Endothelial cell of umbilical vein (primary cell): Measurements from ENCODE around the gene SPRY1. TPM values are rescaled to one million over a fixed set of nuclear protein-coding genes. Genes with fewer than 3 reads are reported as not detected.
A peak's percentile ranks its signal among the peaks of the same experiment; 100 is the strongest.

Experiments
- BruUV-seq: library from RNA; stranded (reverse); fragments of 400-500 nt; replicated peaks from 2 replicates; lab custom pipeline; 2021; lab: Mats Ljungman, UMichigan
- CTCF ChIA-PET: fragments of 300-600, 350-600 bp; sonication (Branson Sonifier 250); formaldehyde crosslinking; loops from one replicate; lab custom pipeline; 2021; ENCODE audit warnings: antibody characterized with exemption, inconsistent platforms; lab: Charles Lee
- POLR2A ChIA-PET: fragments of 300-600, 350-600 bp; sonication (Branson Sonifier 250); formaldehyde crosslinking; loops from one replicate; lab custom pipeline; 2021; ENCODE audit warnings: antibody characterized with exemption, inconsistent platforms; lab: Charles Lee
- DNase-seq: peaks from one replicate; pipeline ENCODE4 v3.0.0-alpha.2; 2011; ENCODE audit warnings: low read depth, low spot score
- FAIRE-seq: peaks from 2 replicates; lab custom pipeline; 2011; peaks lifted over from hg19 to GRCh38; lab: Jason Lieb, UNC
- H2AFZ ChIP-seq: 2 replicates; pipeline ENCODE4 v1.6.0; 2012; ENCODE audit warnings: low read depth, low read length, control low read depth, inconsistent platforms
- H3K27ac ChIP-seq: 2 replicates; pipeline ENCODE4 v1.5.1; 2011; ENCODE audit warnings: low read depth, mild to moderate bottlenecking, control low read depth, low read length, moderate library complexity; ENCODE audit not compliant: insufficient read depth
- H3K27me3 ChIP-seq, 2 experiments: 2 replicates each; pipeline versions ENCODE4 v1.6.0 to v1.6.1; 2011; ENCODE audit warnings: low read length in 2 of 2, mixed read lengths in 1 of 2; ENCODE audit not compliant: control insufficient read depth in 2 of 2, insufficient read depth in 2 of 2
- H3K36me3 ChIP-seq, 2 experiments: 2 replicates in 1 of 2; 3 replicates in 1 of 2; pipeline ENCODE4 v1.5.1; 2011; ENCODE audit warnings: low read length in 2 of 2, mild to moderate bottlenecking in 1 of 2, moderate library complexity in 1 of 2; ENCODE audit not compliant: control insufficient read depth in 2 of 2, insufficient read depth in 2 of 2; ENCODE audit errors: extremely low read depth in 1 of 2
- H3K4me1 ChIP-seq: 3 replicates; pipeline ENCODE4 v1.5.1; 2011; ENCODE audit warnings: mild to moderate bottlenecking, low read length; ENCODE audit not compliant: control insufficient read depth, insufficient read depth; ENCODE audit errors: extremely low read depth
- H3K4me2 ChIP-seq: 2 replicates; pipeline ENCODE4 v1.6.1; 2011; ENCODE audit warnings: low read length, control low read depth, mixed read lengths; ENCODE audit not compliant: insufficient read depth
- H3K4me3 ChIP-seq, 3 experiments: fragments of 200-600 bp in 1 of 3; sonication (generic), shearing (Covaris generic) in 1 of 3; replicated peaks in 1 of 3; 2 replicates each; pipeline ENCODE4 v1.5.1; 2011 to 2016; ENCODE audit warnings: control low read depth in 3 of 3, low read length in 3 of 3, mild to moderate bottlenecking in 2 of 3, inconsistent platforms in 1 of 3, low read depth in 1 of 3, moderate library complexity in 1 of 3; ENCODE audit not compliant: insufficient read depth in 1 of 3
- H3K79me2 ChIP-seq: 2 replicates; pipeline ENCODE4 v1.6.0; 2012; ENCODE audit warnings: low read length, inconsistent platforms; ENCODE audit not compliant: control insufficient read depth, insufficient read depth
- H3K9ac ChIP-seq: replicated peaks from 2 replicates; pipeline ENCODE3; 2011; ENCODE audit warnings: low read length, control low read depth; ENCODE audit not compliant: insufficient read depth; ENCODE audit errors: extremely low read depth
- H3K9me1 ChIP-seq: replicated peaks from 3 replicates; pipeline ENCODE4 v1.6.0; 2011; ENCODE audit warnings: mild to moderate bottlenecking, low read length; ENCODE audit not compliant: control insufficient read depth, insufficient read depth; ENCODE audit errors: extremely low read depth
- H3K9me3 ChIP-seq: replicated peaks from 2 replicates; pipeline ENCODE4 v1.5.1; 2012; ENCODE audit warnings: low read length, inconsistent platforms; ENCODE audit not compliant: control insufficient read depth, insufficient read depth
- H4K20me1 ChIP-seq: replicated peaks from 2 replicates; pipeline ENCODE3; 2011; ENCODE audit warnings: mild to moderate bottlenecking, low read length; ENCODE audit not compliant: control insufficient read depth, insufficient read depth; ENCODE audit errors: extremely low read depth
- EZH2 ChIP-seq: IDR thresholded peaks from 2 replicates; pipeline ENCODE4 v1.6.1; 2012; ENCODE audit warnings: borderline replicate concordance, low read depth, mild to moderate bottlenecking, moderate library complexity, low read length, inconsistent platforms; ENCODE audit not compliant: severe bottlenecking
- GATA2 ChIP-seq: IDR thresholded peaks from 2 replicates; pipeline ENCODE4 v1.7.0; 2011; ENCODE audit warnings: low read depth, mild to moderate bottlenecking, moderate library complexity, mixed read lengths, low read length; ENCODE audit not compliant: insufficient read length, insufficient read depth
- JUN ChIP-seq: IDR thresholded peaks from 2 replicates; pipeline ENCODE4 v1.6.1; 2011; ENCODE audit warnings: borderline replicate concordance, low read depth; ENCODE audit not compliant: insufficient read length, insufficient read depth
- dilution Hi-C: fragments of 300-500 bp; cut with MboI; formaldehyde crosslinking; loops from one replicate; pipeline ENCODE4 v1.15.0; 2019; ENCODE audit warnings: low sequenced_read_pairs; ENCODE audit not compliant: extremely low pct_ligation_motif_present
- intact Hi-C: fragments of 100-400 bp; cut with micrococcal nuclease; formaldehyde crosslinking; loops from one replicate; pipeline ENCODE4 v1.10.0; 2022
- polyA plus RNA-seq, 4 experiments: library from polyadenylated mRNA; depleted of rRNA in 3 of 4; stranded (reverse) in 3 of 4; unstranded in 1 of 4; fragments of >200 nt; gene quantifications; 2 replicates each; pipeline versions ENCODE4 v1.2.1 to v1.2.3, GENCODE V29; 2011 to 2012; ENCODE audit warnings: missing spikeins in 1 of 4
- total RNA-seq: library from RNA; stranded (reverse); gene quantifications from 2 replicates; pipeline ENCODE4 v1.2.3, GENCODE V29; 2021
- TF ChIP-seq, protein P1 (sequence below), 2 donors: IDR thresholded peaks; 1 replicate in 1 of 2; 2 replicates in 1 of 2; pipeline ENCODE4 v1.5.1; 2011; ENCODE audit warnings: low read length in 2 of 2, mild to moderate bottlenecking in 2 of 2, moderate library complexity in 2 of 2, control low read depth in 1 of 2, inconsistent platforms in 1 of 2, low read depth in 1 of 2; ENCODE audit not compliant: insufficient read depth in 1 of 2; ENCODE audit errors: extremely low read depth in 1 of 2

SPRY1 gene
- total and polyA plus RNA-seq, 2 donors (not counting 3 experiments of a cell fraction or from before 2014, with no cell fraction given): 14.1 to 43.7 TPM

DNA sequence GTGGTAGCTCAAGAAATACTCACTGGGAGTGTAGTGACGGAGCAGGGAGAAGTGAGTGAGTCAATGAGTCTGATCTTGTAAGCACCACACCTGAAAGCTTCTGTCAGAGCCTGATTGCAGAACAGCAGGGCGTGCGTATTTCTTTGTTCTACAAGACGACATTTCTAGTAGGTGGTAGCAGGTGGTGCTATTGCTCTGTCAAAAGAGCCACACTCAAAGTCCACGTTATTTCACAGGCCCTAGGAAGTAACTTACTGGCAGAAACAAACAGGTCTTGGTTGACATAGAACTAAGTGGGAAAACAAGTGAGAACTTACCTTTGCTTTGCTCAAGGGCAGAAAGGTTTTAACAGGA, 46.4 kb upstream of the SPRY1 start:
- Histone ChIP-seq H3K9ac (no peak overlapping the region), H4K20me1 (no peaks in the 10 kb centered on the region), H3K9me3 (no peaks in the 10 kb centered on the region), H3K9me1 (no peaks in the 10 kb centered on the region), H3K4me3 (no peak overlapping the region), H3K36me3 (no peaks in the 10 kb centered on the region), H3K27ac (no peak overlapping the region), H3K4me2 (no peak overlapping the region), H3K79me2 (no peaks in the 10 kb centered on the region), H2AFZ (no peak overlapping the region), H3K27me3 (no peaks in the 10 kb centered on the region), H3K4me1 (peaks cover 11% of the 10 kb centered on the region)
- BruUV-seq: no TSS peak
- dilution Hi-C loops (no loop called here), intact Hi-C loops (no loop called here)
- FAIRE-seq (no peak), DNase-seq (peak; percentile 36)
- TF ChIP-seq, protein P1, sequence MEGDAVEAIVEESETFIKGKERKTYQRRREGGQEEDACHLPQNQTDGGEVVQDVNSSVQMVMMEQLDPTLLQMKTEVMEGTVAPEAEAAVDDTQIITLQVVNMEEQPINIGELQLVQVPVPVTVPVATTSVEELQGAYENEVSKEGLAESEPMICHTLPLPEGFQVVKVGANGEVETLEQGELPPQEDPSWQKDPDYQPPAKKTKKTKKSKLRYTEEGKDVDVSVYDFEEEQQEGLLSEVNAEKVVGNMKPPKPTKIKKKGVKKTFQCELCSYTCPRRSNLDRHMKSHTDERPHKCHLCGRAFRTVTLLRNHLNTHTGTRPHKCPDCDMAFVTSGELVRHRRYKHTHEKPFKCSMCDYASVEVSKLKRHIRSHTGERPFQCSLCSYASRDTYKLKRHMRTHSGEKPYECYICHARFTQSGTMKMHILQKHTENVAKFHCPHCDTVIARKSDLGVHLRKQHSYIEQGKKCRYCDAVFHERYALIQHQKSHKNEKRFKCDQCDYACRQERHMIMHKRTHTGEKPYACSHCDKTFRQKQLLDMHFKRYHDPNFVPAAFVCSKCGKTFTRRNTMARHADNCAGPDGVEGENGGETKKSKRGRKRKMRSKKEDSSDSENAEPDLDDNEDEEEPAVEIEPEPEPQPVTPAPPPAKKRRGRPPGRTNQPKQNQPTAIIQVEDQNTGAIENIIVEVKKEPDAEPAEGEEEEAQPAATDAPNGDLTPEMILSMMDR (IDR thresholded peaks at IDR 0.05; ENCODE audit: extremely low read depth in 1 of 2, insufficient read depth in 1 of 2, low read depth in 1 of 2, low read length in 2 of 2): no peak
- no peak for TF ChIP-seq EZH2
- CTCF ChIA-PET: interaction anchor here (0.9 to 2.0 kb wide), 3 partner anchors 215 to 309 kb away, joined by 3 to 7 read pairs (median 4); no protein-coding TSS in a partner anchor
- POLR2A ChIA-PET: no interaction called here

DNA sequence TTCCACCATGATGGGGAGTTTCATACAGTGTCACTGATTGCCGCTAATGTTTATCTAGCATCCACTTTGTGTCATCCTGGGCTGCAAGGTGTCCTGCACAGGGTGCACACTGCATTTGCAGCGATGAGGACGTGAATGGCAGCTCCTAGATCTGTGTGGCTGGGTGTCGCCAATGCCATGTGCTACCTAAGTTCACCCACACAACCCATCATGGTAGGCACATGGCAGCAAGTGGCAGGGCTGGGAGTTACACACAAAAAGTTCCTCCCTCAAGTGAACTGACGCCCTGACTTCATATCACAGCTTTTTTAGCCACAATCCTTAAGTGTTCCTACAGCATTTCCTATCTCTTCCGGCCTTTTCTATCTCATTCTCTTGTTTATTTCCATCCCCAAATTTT, 45.9 kb upstream of the SPRY1 start:
- TF ChIP-seq JUN: no peak
- TF ChIP-seq GATA2: no peak
- Histone ChIP-seq H3K4me3 (no peak overlapping the region), H3K9ac (no peak overlapping the region), H2AFZ (no peak overlapping the region), H3K9me3 (no peaks in the 10 kb centered on the region), H4K20me1 (no peaks in the 10 kb centered on the region), H3K27me3 (no peaks in the 10 kb centered on the region), H3K36me3 (no peaks in the 10 kb centered on the region), H3K79me2 (no peaks in the 10 kb centered on the region), H3K4me1 (peaks cover 11% of the 10 kb centered on the region), H3K27ac (no peak overlapping the region), H3K4me2 (no peak overlapping the region), H3K9me1 (no peaks in the 10 kb centered on the region)
- ChIA-PET POLR2A (no interaction called here), CTCF (interaction anchor here (2.0 kb wide), 1 partner anchor 214 kb away, joined by 7 read pairs; no protein-coding TSS in a partner anchor)
- intact Hi-C loops: no loop called here
- BruUV-seq: no TSS peak
- dilution Hi-C loops: no loop called here
- no peak for FAIRE-seq
- DNase-seq: no peak
